B cell (primary cell): ENCODE data around the gene FASTK. TPM values are rescaled to one million over a fixed set of nuclear protein-coding genes. Genes with fewer than 3 reads are reported as not detected.

Source experiments
- ATAC-seq: fragments of 200-7000 bp; cut with Tn5 transposase; one replicate; pipeline ENCODE4 v1.10.0; 2021; ENCODE audit warnings: low read depth, mild to moderate bottlenecking, moderate number of reproducible peaks, moderate library complexity
- CTCF ChIA-PET: fragments of 350-600 bp; sonication (Branson Sonifier 250); formaldehyde crosslinking; loops from one replicate; lab custom pipeline; 2021; ENCODE audit warnings: antibody characterized with exemption, inconsistent platforms; lab: Charles Lee
- POLR2A ChIA-PET: fragments of 350-600 bp; sonication (Branson Sonifier 250); formaldehyde crosslinking; loops from one replicate; lab custom pipeline; 2021; ENCODE audit warnings: antibody characterized with exemption; lab: Charles Lee
- DNase-seq: peaks from one replicate; pipeline ENCODE4 v3.0.0; 2013
- H2AFZ ChIP-seq: 2 replicates; pipeline ENCODE4 v1.6.1; 2012; ENCODE audit warnings: mild to moderate bottlenecking, low read depth, low read length; ENCODE audit not compliant: insufficient read depth, poor library complexity, severe bottlenecking
- H3K27ac ChIP-seq, 2 donors: 1 replicate in 1 of 2; 2 replicates in 1 of 2; pipeline ENCODE4 v1.5.1; 2012 to 2013; ENCODE audit warnings: low read length in 2 of 2, mild to moderate bottlenecking in 2 of 2, moderate library complexity in 1 of 2
- H3K27me3 ChIP-seq, 4 experiments: fragments of 200-600 bp in 1 of 4; sonication (generic) in 1 of 4; replicated peaks in 1 of 4; 1 replicate in 2 of 4; 2 replicates in 2 of 4; pipeline versions ENCODE4 v1.6.1 to v1.7.0; 2013 to 2016; ENCODE audit warnings: low read length in 3 of 4, mild to moderate bottlenecking in 2 of 4, mixed read lengths in 1 of 4, moderate library complexity in 1 of 4; ENCODE audit not compliant: insufficient read depth in 4 of 4, control insufficient read depth in 3 of 4; ENCODE audit errors: control extremely low read depth in 1 of 4
- H3K36me3 ChIP-seq, 2 experiments: replicated peaks in 1 of 2; 1 replicate in 1 of 2; 2 replicates in 1 of 2; pipeline versions ENCODE4 v1.6.1 to v1.7.1; 2013; ENCODE audit warnings: low read length in 1 of 2; ENCODE audit not compliant: insufficient read depth in 2 of 2, control insufficient read depth in 1 of 2; ENCODE audit errors: control extremely low read depth in 1 of 2, extremely low read depth in 1 of 2
- H3K4me1 ChIP-seq, 2 donors: fragments of 200-600 bp in 1 of 2; sonication (generic) in 1 of 2; 1 replicate in 1 of 2; 2 replicates in 1 of 2; pipeline versions ENCODE4 v1.5.1 to v1.6.1; 2013 to 2017; ENCODE audit warnings: low read length in 2 of 2; ENCODE audit not compliant: control insufficient read depth in 2 of 2, insufficient read depth in 2 of 2
- H3K4me2 ChIP-seq: replicated peaks from 2 replicates; pipeline ENCODE3; 2012; ENCODE audit warnings: mild to moderate bottlenecking, low read depth, low read length; ENCODE audit not compliant: poor library complexity, severe bottlenecking
- H3K4me3 ChIP-seq, 5 experiments: fragments of 200-600 bp in 1 of 5; sonication (generic) in 1 of 5; 1 replicate in 3 of 5; 2 replicates in 2 of 5; pipeline versions ENCODE4 v1.5.1 to v1.7.0; 2011 to 2016; ENCODE audit warnings: low read length in 4 of 5, mild to moderate bottlenecking in 4 of 5, low read depth in 2 of 5, control low read depth in 1 of 5, moderate library complexity in 1 of 5; ENCODE audit not compliant: insufficient read depth in 1 of 5; ENCODE audit errors: control extremely low read depth in 1 of 5, extremely low read depth in 1 of 5
- H3K79me2 ChIP-seq: fragments of 200-600 bp; sonication (generic); one replicate; pipeline ENCODE4 v1.6.0; 2016; ENCODE audit warnings: low read length; ENCODE audit not compliant: control insufficient read depth, insufficient read depth
- H3K9ac ChIP-seq: fragments of 200-600 bp; sonication (generic); 2 replicates; pipeline ENCODE4 v1.6.1; 2017; ENCODE audit warnings: mild to moderate bottlenecking, low read length, moderate library complexity
- H3K9me3 ChIP-seq, 3 donors: one replicate each; pipeline versions ENCODE4 v1.6.1 to v1.7.1; 2013; ENCODE audit warnings: low read length in 2 of 3; ENCODE audit not compliant: control insufficient read depth in 2 of 3, insufficient read depth in 1 of 3; ENCODE audit errors: control extremely low read depth in 1 of 3
- H4K20me1 ChIP-seq: 2 replicates; pipeline ENCODE4 v1.6.0; 2012; ENCODE audit warnings: mild to moderate bottlenecking, low read length; ENCODE audit not compliant: insufficient read depth, control insufficient read depth, poor library complexity, severe bottlenecking
- H3K27ac Mint-ChIP-seq: one replicate; pipeline ENCODE4 v1.8.0; 2021; ENCODE audit warnings: mixed read lengths
- H3K27me3 Mint-ChIP-seq: one replicate; pipeline ENCODE4 v1.8.0; 2021; ENCODE audit warnings: mixed read lengths
- H3K4me1 Mint-ChIP-seq: one replicate; pipeline ENCODE4 v1.8.0; 2021; ENCODE audit warnings: mixed read lengths
- H3K4me3 Mint-ChIP-seq: one replicate; pipeline ENCODE4 v1.8.0; 2021; ENCODE audit warnings: mixed read lengths
- H3K9me3 Mint-ChIP-seq: one replicate; pipeline ENCODE4 v1.8.0; 2022; ENCODE audit warnings: mixed read lengths; ENCODE audit not compliant: insufficient read depth
- CTCF ChIP-seq: fragments of 200-600 bp; IDR thresholded peaks from one replicate; pipeline ENCODE4 v1.8.0; 2022; ENCODE audit warnings: antibody characterized with exemption, mild to moderate bottlenecking
- EZH2 ChIP-seq: IDR thresholded peaks from 2 replicates; pipeline ENCODE4 v1.6.1; 2012; ENCODE audit warnings: borderline replicate concordance, low read depth, mild to moderate bottlenecking, moderate library complexity, low read length; ENCODE audit not compliant: insufficient read depth, poor library complexity, severe bottlenecking
- WGBS: methylation state at CpG from one replicate; pipeline ENCODE4 v1.1.5; 2013; ENCODE audit warnings: missing lambda C conversion rate; ENCODE audit not compliant: insufficient coverage; 5-methylcytosine and 5-hydroxymethylcytosine counted together
- intact Hi-C: fragments of 100-400 bp; cut with micrococcal nuclease; formaldehyde crosslinking; loops from one replicate; pipeline ENCODE4 v1.10.0; 2022
- polyA minus RNA-seq: library from RNA; depleted of rRNA, polyadenylated mRNA; stranded (reverse); fragments of >200 nt; gene quantifications from 2 replicates; pipeline ENCODE4 v1.2.3, GENCODE V29; 2012
- polyA plus RNA-seq: library from polyadenylated mRNA; depleted of rRNA; stranded (reverse); fragments of >200 nt; gene quantifications from 2 replicates; pipeline ENCODE4 v1.2.3, GENCODE V29; 2012
- total RNA-seq, 2 donors: library from RNA; stranded (reverse); fragments of 120-200 nt in 1 of 2; gene quantifications; 1 replicate in 1 of 2; 2 replicates in 1 of 2; pipeline versions ENCODE4 v1.2.3 to v1.2.4, GENCODE V29; 2013 to 2022

FASTK gene
- total RNA-seq (119 and 120 TPM in 2 replicates), polyA plus RNA-seq (251 and 258 TPM in 2 replicates), polyA minus RNA-seq (106 and 112 TPM in 2 replicates)
- total RNA-seq (2013): 68.9 TPM

GRCh38 chr7:151080522-151081169, at the start of gene FASTK:
Gene FASTK, minus strand, starts transcription at chr7:151080809. Its CDS starts 43 bp downstream, at chr7:151080766.
- Mint-ChIP-seq H3K27me3 (peaks cover 11% of the 10 kb centered on the region), H3K9me3 (no peaks in the 10 kb centered on the region), H3K4me1 (peaks cover 52% of the 10 kb centered on the region), H3K4me3 (peak within 1 kb of the TSS; percentile 87), H3K27ac (peak within 1 kb of the TSS; percentile 88)
- TF ChIP-seq EZH2: no peak
- TF ChIP-seq CTCF: no peak
- H3K9ac ChIP-seq: peak within 1 kb of the TSS; percentile 85
- peak; percentile 82 for ATAC-seq
- peaks cover 42 to 52% of the 10 kb centered on the region in 2 donors for H3K4me1 ChIP-seq
- H4K20me1 ChIP-seq: peaks cover 26% of the 10 kb centered on the region
- H3K4me2 ChIP-seq: peak within 1 kb of the TSS; percentile 95
- ChIA-PET POLR2A (interaction anchor here (1.2 kb wide), 1 partner anchor 52 kb away, joined by 8 read pairs; the partner anchor contains the start of gene ABCB8), CTCF (interaction anchor here (0.9 to 1.6 kb wide), 2 partner anchors 22 to 44 kb away, joined by 4 to 6 read pairs; no protein-coding TSS in a partner anchor)
- H3K27me3 ChIP-seq: peaks cover 0 to 20% (median 8%) of the 10 kb centered on the region in 4 experiments
- 3% methylated on average over 65 of the region's 66 CpGs for WGBS
- no peaks in the 10 kb centered on the region for H3K9me3 ChIP-seq
- peak within 1 kb of the TSS; percentile 58 to 92 (median 89) for H3K4me3 ChIP-seq
- peak within 1 kb of the TSS; percentile 92 for H2AFZ ChIP-seq
- peaks cover 0 to 10% of the 10 kb centered on the region in 2 experiments for H3K36me3 ChIP-seq
- intact Hi-C loops: loop anchor here (1.0 to 10.0 kb wide), 7 partner anchors 21 to 1308 kb away; partner anchors contain the start of genes KCNH2, NUB1, SLC4A2 and ZNF467
- H3K79me2 ChIP-seq: peaks cover 39% of the 10 kb centered on the region
- DNase-seq: peak; percentile 90
- H3K27ac ChIP-seq: peak within 1 kb of the TSS; percentile 68 to 92
